Measurements from ENCODE around the gene ADARB1.
A peak's percentile ranks its signal among the peaks of the same experiment; 100 is the strongest.

ADARB1 gene

DNA sequence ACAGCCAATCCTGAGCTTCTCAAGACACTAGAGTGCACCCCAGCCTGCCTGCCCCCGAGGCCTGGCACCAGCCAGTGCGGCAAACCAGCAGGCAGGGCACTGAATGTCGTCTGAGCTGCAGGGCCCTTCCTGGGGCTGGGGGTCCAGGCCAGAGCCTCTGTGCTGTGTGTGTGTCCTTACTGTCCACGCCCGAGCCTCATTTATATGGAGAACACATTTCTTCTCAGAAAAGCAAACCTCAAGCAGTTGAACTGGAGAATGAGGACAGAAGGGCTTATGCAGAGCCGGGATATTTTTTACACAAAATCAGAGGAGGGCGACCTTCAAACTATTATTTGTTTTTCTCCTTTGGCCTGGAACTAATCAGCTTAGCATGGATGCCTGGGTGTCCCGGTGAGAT is 160.6 kb downstream of the ADARB1 start:
- DNase-seq = no peak

- DNase-seq = no peak
Observed at GRCh38 chr21:45235488-45235887, 161.1 kb downstream of the ADARB1 start.

DNA sequence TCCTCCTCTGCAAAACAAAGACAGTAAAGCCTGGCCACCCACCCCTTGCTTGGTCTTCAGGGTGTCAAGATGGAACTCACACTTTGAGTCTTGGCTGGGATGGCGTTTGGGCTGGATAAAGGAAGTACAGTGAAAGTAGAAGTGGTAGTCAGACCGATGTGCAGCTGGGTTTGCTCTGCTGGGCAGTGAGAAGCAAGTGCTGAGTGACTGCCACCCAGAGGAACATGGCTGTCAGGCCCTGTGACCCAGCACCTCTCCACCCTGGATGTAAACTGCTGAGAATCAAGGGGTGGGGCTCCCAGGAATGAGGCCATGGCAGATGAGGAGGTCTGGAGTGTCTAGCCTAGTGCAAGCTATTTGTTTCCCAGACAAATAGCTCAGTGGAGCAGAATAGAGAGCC is 162.1 kb downstream of the ADARB1 start:
- peak in 1 of 2 donors; percentile 20 for DNase-seq

GRCh38 chr21:45237401-45237800 is 163.0 kb downstream of the ADARB1 start:
- DNase-seq = no peak

- DNase-seq = no peak
Observed at GRCh38 chr21:45241357-45241756, 167.0 kb downstream of the ADARB1 start.

GRCh38 chr21:45243603-45244002 is 169.2 kb downstream of the ADARB1 start:
- DNase-seq = no peak

DNA sequence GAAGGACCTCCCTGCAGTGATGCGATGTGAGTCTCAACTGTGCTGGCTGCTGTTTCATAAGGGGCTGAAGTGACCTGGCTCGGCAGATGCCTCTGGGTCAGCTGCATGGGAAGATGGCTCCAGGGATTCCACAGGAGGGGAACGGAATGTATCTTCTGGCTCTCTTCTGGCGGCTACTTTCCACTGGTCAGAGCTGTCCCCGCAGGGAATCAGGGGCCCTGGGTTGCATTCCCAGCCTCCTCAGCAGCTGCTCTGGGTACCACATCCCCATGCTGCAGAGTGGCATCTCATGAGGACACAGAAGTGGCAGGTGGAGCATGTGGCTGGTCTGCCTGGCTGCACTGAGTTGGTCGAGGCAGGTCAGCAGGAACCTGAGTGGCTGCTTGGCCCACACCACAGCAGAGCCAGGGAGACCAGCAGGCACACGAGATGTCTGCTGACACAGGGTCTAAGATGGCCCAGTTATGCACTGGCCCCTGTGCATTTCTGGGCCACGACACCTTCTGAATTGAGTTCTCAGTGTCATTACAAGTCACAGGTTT is 170.5 kb downstream of the ADARB1 start:
- DNase-seq = no peak

GRCh38 chr21:45246386-45247320 is 172.3 kb downstream of the ADARB1 start:
- no peak for DNase-seq

DNA sequence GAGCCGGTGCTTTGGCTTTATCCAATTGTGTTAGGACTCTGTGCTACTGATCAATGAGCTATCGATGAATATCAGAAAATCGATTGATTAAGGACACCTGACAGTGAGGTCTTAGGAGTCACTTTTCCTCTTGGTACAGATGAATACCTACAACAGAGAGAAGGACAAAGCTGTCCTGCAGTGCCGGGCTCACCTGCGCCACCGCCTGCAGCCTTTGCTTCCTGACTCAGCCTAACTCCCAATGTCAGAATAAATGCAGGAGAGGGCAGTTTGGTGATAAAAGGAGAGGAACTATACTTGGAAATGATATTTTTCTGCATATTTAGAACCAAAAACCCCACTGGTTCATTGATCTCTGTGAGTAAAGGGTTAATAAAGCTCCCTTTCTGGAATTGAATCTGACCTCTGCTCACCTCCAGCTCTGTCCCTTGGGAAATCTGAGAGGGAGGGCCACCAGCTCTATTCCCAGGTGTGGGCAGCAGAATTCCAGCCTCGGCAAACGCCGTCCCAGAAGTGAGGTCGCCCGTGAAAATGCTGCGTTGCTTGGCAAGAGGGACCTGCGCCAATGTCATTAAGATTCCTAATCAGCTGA is 174.0 kb downstream of the ADARB1 start:
- no peak for DNase-seq

DNA sequence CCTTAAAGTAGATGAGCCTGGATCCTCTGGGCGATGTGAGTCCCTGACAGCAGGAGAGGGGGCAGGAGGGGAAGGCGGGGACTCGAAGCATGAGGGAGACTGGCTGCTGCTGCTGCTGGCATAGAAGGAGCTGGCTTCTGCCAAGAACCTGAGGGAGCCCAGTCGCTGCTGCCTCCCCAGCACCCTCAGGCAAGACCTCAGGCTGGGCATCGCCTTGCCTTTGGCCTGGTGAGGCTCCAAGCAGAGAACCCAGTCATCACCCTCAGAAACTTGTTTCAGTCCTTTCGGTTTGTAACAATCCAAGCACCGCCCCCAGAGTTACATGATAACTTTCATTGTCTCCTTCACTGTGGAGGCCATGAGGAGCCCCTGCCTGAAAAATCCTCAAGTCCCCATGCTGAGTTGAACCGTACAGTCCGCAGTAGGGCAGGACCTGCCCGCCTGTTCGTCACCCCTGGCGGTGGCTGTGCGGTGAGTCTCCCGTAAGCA is 174.6 kb downstream of the ADARB1 start:
- no peak for DNase-seq

GRCh38 chr21:45249626-45250025 is 175.2 kb downstream of the ADARB1 start:
- no peak for DNase-seq

DNA sequence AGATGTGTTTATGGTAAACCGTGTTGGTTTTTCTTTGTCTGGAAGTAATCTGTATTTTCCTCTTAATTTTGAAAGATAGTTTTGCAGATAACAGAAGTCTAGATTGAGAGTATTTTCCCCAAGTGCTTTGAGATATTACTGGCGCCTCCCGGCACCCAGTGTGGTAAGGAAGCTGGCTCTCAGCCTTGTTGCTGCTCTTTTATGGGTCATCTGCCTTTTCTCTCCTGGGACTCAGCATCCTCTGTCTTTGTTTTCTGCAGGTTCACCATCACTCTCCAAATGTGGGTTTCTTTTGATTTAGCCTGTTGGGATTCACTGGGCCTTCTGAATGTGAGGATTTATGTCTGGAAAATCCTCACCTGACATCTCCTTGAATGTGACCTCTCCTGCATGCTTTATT is 175.9 kb downstream of the ADARB1 start:
- DNase-seq = no peak

DNA sequence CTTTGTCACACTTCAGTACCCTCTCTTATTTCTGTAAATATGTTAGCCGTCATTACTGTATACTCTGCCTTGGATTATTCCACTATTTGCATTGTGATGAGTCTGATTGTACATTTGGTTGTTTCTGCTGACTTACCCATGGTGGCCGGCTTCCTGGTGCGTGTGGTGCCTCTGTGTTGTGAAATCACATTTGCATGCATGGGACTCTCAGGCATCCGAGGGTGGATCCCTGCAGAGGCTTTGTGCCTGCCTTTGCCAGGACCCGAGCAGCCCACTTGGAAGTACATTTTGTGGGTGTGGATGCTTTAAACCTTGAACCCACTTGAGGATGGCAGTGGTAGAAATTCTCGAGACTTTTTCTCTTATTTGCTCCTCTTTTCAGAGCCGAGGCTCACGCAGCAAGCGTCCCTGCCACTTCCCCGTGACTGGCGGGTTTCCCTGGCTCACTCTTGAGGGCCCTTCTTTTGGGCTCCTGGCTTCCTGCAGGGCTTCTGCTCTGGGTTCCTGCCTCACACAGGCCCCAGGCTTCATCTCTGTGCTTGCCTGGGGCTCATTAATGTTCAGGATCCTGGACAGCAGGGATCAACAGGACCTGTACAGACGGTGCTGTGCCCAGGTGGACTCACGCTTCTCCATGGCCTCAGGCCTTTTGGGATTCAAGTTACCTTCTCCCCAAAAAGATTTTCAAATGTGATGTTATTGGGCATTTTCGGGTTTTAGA is 176.7 kb downstream of the ADARB1 start:
- no peak for DNase-seq

DNA sequence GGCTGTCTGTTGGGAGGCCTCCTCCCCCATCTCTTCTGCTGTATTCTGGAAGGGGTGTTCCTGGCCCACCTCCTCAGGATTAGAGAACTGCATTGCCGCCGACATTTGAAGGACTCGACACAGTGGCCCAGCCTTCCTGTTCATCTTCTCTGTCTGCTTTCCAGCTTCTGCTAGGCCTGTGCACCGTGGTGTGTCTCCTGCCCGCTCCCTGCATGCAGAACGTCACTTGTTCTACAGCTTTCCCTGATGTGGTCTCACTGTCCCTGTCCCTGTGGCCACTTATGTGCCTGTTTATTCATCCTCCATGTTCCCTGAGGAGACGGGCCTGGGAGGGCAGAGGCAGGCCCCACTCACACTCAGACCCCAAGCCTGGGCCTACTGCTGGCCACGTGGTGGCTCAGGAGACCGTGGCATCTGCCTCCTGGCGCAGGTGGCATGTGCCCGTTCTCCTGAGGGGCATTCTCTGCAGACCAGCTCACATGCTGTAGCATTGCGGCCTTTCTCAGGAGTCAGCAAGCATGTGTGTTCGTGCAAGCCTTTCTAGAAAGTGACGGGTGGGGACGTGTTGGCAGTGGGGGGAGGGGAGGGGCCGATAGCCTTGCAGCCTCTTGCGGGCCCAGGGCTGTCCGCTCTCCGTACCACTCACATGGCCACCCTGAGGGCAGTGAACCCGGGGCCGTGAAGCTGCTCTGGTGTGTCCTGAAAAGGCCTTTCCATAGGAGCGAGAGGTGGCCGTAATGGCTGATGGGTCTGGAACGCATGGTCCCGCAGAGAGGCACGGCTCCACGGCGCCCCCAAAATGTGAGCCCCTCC is 177.5 kb downstream of the ADARB1 start:
- DNase-seq = no peak

- no peak for DNase-seq
Observed at GRCh38 chr21:45252448-45252925, 178.1 kb downstream of the ADARB1 start.

- DNase-seq = no peak
Observed at GRCh38 chr21:45253180-45253579, 178.8 kb downstream of the ADARB1 start.

- no peak for DNase-seq
Observed at GRCh38 chr21:45253633-45254459, 179.5 kb downstream of the ADARB1 start.

- DNase-seq = no peak
Observed at GRCh38 chr21:45254460-45254930, 180.1 kb downstream of the ADARB1 start.

DNA sequence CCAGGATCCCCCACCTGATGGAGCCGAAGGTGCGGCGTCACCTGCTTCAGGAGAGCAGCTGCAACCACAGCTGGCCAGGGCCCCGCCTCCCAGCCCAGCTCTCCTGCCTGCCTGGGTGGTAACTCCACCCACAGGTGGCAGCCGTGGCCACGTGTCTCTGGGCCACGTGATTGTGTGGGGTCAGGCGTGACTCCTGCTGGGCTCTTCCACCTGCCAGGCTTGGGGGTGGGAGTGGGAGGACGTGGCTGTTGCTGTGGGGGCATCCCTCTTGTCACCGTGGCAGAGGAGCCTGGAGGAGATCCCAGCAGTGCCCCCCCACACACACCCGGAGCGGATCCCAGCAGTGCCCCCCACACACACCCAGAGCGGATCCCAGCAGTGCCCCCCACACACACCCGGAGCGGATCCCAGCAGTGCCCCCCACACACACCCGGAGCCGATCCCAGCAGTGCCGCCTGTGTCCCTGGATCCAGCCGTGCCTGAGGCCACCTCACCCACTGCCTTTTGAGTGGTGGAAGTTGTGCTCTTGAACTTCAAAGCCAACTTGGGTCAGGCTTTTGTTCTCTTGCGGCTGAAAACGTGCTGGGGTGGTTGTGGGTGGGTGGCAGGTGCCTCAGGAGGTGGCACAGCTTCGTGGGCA is 181.1 kb downstream of the ADARB1 start:
- peak; percentile 26 to 57 for DNase-seq

Data from CD4-positive, alpha-beta T cell treated with Interleukin-1 beta for 1 hour (primary cell).